Choroid plexus epithelial cell (primary cell): ENCODE data around the gene DHRS4.
"Not testable (repeated sequence)": the region's sequence is repeated elsewhere in the genome, so short reads cannot be mapped to it uniquely, and the experiment has no call there.

ENCODE experiments used
- DNase-seq: peaks from one replicate; pipeline ENCODE4 v3.0.0-alpha.2; 2010; ENCODE audit warnings: low read depth
- H3K4me3 ChIP-seq: 2 replicates; pipeline ENCODE4 v1.5.1; 2011; ENCODE audit warnings: low read depth, mild to moderate bottlenecking, control low read depth, low read length, moderate library complexity
- TF ChIP-seq, protein P1 (sequence below): conservative IDR thresholded peaks from 2 replicates; pipeline ENCODE4 v1.5.1; 2011; ENCODE audit warnings: low read depth, mild to moderate bottlenecking, control low read depth, inconsistent platforms, low read length, moderate library complexity

Gene DHRS4

DNA sequence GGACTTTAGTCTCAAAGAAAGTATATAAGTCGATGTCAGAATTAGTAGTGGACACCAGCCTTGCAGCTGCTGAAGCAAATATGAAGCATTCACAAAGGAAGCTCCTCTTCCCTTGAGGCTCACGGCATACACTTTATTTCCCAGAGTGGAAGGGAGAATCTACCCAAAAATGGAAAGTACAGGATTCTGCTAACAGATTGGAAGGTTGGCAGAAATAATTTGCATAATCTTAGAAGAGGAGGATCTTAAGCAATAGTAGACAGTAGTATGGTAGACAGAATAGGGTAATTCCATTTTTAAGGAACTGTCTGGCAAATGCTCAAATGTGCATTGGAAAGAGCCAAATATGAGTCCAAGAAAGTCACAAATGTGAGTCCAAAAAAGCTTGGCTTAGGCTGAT is 2.2 kb downstream of the DHRS4 start:
- H3K4me3 ChIP-seq = not testable (repeated sequence)

DNA sequence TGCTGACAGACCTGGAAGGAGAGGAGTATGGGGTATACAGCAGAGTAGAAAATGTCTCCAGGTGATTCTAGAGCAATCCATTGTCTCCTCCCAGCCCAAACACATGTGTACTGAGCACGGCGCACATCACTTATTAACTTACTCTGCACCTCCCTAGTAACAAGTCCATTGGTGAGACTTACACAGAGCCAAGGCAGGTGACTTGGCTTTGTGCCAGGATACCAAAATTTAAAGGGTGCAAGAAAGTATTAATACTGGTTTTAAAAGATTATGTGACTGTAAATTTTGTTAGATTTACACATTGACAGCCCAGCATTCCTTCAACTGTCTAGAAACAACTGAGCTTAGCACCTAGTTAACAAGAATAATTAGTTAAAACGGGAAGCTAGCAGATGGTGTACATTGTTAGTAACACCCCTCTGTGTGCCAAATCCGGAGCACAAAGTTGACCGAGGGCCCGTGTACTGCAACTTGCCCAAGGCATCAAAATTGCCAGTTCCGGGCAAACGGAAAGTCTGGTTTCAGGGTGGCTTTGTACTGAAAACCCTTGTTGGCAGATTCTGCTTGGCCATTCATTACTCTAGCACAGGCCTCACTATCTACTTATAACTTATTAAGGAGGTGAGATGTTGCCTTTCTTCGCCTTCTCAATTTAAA is 4.5 kb downstream of the DHRS4 start:
- DNase-seq, H3K4me3 ChIP-seq: not testable (repeated sequence)

More for the DNA sequence above, 2.2 kb downstream of the DHRS4 start:
- not testable (repeated sequence) for DNase-seq

DNA sequence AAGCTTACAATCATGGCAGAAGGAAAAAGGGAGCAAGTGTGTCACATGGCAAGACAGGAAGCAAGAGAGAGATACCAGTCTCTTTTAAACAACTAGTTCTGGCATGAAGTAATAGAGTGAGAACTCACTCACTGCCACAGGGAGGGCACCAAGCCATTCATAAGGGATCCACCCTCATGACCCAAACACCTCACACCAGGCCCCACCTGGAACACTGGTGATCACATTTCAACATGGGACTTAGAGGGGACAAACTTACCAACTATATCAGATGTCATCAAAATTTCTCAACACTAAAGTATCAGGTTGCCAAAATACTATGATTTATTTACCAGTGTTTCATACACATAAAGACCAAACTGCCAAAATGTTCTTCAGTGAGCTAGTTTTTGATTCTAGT is 7.3 kb downstream of the DHRS4 start:
- H3K4me3 ChIP-seq, DNase-seq: not testable (repeated sequence)

DNA sequence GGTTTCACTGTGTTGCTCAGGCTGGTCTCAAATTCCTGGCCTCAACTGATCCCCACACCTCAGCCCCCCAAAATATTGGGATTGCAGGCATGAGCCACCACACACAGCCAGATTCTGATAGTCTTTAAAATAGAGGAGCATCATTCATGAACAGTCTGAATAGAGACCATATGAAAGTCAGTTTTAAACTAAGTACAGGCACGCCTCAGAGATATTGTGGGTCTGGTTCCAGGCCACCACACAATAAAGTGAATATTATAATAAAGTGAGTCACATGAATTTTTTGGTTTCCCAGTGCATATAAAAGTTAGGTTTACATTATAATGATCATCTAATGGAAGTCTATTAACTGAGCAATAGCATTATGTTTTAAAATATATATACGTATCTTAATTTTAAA is 8.1 kb downstream of the DHRS4 start:
- H3K4me3 ChIP-seq, DNase-seq: not testable (repeated sequence)

DNA sequence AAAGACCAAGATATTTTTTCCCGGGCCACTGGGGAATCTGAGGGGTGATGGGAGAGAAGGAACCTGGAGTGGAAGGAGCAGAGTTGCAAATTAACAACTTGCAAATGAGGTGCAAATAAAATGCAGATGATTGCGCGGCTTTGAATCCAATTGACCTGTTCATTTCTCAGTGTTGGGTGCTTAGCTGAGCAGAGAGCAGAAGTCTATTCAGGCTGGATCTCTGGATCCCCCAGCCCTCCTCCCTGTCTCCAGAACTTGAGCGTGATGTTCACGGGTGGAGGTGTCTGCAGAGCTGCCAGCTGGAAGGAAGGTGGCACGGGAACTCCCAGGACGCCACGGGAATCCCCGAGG is 15.5 kb downstream of the DHRS4 start:
- not testable (repeated sequence) for DNase-seq, H3K4me3 ChIP-seq

DNA sequence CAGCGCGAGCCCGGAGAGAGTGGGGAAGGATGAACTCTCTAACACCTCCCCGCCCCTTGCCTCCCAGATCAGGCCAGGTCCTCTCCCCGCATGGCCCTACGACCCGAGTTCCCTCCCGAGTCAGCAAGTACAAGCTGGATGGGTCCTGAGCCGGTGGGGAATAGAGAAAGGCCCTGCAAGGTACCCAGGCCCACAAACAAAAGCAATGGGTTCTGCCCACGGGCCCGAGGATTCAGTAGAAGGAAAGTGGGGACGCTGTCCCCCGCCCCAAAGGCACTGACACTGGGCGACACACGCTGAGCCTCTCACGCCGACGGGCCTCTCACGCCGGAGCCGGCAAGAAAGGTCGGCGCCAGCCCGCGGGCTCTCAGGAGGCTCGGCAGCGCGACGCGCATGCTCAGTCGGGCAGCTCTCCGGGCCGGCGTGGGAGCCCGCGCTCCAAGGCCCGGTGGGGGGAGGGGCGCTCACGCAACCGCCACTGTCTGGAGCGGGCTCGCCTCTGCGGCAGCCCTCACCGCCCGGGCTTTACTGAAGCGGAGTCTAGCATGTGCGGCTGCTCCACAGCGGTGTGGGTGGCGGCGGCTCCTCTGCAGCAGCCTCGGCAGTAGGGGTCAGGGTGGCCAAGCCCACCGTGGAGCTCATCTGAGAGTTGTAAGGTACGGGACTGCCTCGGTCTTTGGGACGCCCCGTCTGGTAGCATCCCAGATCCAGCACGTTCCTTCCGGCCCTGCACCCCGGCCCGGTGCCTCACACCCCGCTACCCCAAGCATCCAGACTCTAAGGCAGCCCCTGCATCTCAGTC is 16.1 kb downstream of the DHRS4 start:
- peak; percentile 30 for DNase-seq
- H3K4me3 ChIP-seq = peak overlapping the region; percentile 57

DNA sequence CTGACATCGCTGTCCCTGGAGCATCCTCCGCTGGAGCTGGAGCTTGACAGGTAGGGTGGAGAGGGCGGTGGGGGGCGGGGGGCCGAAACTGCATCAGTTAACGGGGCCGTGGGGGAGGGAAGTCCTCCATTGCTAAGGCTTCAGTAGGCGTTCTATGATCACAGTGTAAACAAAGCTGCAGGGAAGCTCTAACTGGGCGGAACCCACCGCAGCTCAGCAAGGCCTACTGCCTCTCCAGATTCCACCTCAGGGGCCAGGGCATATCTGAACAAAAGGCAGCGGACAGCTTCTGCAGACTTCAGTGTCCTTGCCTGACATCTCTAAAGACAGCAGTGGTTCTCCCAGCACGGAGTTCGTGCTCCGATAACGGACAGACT is 16.7 kb downstream of the DHRS4 start:
- not testable (repeated sequence) for DNase-seq, H3K4me3 ChIP-seq

DNA sequence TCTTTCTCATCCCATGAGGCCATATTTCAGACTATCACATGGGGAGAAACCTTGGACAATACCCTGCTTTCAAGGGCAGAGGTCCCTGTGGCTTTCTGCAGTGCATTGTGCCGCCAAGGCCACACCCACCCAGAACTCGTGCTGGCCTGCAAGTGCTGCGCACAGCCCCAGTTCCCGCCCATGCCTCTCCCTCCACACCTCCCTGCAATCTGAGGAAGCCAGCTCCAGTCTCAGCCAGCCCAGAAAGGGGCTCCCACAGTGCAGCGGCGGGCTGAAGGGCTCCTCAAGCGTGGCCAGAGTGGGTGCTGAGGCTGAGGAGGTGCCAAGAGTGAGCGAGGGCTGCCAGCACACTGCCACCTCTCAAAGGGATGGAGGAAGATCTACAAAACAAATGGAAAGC is 19.6 kb downstream of the DHRS4 start:
- DNase-seq, H3K4me3 ChIP-seq: not testable (repeated sequence)

DNA sequence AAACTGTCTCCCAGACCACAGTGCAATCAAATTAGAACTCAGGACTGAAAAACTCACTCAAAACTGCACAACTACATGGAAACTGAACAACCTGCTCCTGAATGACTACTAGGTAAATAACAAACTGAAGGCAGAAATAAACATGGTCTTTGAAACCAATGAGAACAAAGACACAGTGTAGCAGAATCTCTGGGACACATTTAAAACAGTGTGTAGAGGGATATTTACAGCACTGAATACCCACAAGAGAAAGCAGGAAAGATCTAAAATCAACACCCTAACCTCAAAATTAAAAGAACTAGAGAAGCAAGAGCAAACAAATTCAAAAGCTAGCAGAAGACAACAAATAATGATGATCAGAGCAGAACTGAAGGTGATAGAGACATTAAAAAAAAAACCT is 20.5 kb downstream of the DHRS4 start:
- DNase-seq, H3K4me3 ChIP-seq: not testable (repeated sequence)

DNA sequence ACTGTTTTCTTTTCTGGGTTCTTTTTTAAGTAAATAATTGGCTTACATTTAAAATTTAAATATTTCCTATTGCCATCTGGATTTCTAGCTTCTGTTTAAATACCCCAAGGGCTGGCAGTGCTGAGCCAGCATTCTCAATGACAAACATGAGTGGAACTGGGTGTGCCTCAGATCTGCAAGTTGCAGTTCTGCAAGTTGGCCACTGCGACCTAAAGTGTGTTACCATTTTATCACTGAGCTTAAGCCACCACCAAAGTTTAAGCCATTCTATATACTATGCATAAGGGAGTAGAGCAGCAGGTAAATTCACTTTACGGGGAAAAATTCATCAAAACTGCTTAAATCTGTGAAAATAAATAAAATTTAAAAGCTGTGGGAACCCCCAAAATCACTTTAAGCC is 23.6 kb downstream of the DHRS4 start:
- H3K4me3 ChIP-seq, DNase-seq: not testable (repeated sequence)

DNA sequence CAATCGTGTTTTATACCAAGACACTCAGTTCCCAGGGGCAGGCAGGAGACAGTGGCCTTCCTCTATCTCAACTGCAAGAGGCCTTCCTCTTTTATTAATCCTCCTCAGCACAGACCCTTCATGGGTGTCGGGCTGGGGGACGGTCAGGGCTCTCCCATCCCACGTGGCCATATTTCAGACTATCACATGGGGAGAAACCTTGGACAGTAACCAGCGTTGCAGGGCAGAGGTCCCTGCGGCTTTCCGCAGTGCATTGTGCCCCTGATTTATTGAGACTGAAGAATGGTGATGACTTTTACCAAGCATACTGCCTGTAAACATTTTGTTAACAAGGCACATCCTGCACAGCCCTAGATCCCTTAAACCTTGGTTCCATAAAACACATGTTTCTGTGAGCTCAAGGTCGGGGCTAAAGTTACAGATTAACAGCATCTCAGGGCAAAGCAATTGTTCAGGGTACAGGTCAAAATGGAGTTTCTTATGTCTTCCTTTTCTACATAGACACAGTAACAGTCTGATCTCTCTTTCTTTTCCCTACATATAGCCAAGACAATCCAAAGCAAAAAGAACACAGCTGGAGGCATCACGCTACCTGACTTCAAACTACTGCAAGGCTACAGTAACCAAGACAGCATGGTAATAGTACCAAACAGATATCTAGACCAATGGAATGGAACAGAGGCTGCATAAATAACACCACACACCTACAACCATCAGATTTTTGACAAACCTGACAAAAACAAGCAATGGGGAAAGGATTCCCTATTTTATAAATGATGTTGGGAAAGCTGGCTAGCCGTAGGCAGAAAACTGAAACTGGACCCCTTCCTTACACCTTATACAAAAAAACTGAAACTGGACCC is 28.6 kb downstream of the DHRS4 start:
- not testable (repeated sequence) for H3K4me3 ChIP-seq, DNase-seq

DNA sequence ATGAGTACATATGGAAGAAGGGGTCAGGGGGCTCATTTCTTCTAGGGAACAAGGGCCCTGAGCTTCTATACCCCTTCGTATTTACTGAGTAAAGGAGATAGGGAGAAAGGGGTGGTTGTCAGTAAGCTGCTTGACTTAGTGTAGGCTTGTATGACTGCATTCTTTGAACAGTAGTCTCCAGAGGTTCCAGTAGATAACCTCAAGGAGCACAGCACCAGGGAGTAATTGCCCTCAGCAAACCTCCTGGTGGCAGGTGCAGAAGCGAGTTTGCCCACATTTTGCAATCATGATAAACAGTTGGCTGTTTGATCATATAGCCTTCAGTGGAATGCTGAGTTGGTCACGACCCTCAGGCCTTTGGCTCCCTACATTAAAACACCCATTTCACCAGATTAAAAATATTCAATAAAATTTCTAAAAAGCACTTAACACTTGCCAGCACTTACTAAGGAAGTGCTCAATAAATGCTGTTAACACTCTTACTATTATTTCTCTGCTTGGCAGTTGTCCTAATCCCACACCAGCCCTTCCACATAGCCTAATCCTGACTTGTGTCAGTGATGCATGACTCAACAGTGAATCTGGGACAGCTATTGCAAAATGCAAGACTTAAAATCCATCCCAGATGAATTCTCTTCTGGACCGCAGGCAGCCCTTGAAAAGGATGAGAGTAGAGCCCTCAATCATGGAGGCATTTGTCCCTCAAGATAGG is 31.5 kb downstream of the DHRS4 start:
- TF ChIP-seq, protein P1, sequence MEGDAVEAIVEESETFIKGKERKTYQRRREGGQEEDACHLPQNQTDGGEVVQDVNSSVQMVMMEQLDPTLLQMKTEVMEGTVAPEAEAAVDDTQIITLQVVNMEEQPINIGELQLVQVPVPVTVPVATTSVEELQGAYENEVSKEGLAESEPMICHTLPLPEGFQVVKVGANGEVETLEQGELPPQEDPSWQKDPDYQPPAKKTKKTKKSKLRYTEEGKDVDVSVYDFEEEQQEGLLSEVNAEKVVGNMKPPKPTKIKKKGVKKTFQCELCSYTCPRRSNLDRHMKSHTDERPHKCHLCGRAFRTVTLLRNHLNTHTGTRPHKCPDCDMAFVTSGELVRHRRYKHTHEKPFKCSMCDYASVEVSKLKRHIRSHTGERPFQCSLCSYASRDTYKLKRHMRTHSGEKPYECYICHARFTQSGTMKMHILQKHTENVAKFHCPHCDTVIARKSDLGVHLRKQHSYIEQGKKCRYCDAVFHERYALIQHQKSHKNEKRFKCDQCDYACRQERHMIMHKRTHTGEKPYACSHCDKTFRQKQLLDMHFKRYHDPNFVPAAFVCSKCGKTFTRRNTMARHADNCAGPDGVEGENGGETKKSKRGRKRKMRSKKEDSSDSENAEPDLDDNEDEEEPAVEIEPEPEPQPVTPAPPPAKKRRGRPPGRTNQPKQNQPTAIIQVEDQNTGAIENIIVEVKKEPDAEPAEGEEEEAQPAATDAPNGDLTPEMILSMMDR = no peak
- peak; percentile 89 for DNase-seq
- H3K4me3 ChIP-seq = no peak overlapping the region

DNA sequence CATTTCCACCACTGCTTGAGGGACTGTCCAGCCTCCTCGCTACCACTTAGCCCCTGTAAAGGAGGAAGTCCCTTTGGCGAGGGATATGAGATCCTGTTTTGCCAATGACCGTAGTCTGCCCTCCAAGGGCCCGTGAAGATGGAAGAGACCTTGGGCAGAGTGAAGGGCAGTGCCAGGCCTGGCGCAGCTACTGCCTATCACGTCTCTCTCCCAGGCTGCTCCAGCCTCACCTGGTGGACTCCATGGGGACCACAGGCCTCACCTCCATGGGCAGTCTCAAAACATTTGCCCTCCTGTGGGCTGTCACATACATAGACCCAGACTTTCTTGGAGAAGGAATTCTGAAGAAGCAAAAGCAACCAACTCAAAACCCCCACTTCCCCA is 34.6 kb downstream of the DHRS4 start:
- DNase-seq, H3K4me3 ChIP-seq: not testable (repeated sequence)

DNA sequence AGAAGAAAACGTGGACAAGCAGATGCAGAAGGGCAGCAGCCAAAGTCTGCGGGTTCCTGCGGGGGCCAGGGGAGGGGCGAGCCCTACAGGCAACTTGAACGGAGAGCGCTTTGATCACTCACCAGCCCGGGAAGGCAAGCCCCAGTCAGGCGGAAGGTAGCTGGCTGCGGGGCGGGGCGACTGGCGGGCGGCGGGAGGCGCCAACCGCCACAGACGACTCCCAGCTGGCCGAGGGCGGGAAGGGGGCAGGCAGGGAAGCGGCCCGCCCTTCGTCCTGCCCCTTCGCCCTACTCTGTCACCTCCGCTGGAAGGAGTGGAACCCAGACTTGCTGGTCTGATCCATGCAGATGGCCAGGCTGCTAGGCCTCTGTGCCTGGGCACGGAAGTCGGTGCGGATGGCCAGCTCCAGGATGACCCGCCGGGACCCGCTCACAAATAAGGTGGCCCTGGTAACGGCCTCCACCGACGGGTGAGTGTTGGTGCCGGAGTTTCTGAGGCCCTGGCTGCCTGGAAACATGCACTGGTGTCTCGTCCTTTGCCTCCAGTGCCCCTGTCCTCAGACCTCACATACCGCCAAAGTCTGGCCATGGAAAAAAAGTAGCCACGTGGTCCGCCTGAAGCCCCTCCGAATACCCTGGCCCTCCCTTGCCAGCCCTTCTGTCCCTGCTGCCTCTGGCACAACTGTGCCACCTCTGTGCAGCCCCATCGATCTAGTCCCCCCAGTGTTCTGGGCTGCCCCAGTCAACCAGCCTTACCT is 35.2 kb downstream of the DHRS4 start, which contains the start of gene DHRS4L2:
DHRS4L2 (plus strand) TSS at position 323 of the 757 bp plus-strand sequence; CDS start at position 342, 19 bp downstream.
- DNase-seq = peak; percentile 60
- peak within 1 kb of the TSS; percentile 47 for H3K4me3 ChIP-seq

DNA sequence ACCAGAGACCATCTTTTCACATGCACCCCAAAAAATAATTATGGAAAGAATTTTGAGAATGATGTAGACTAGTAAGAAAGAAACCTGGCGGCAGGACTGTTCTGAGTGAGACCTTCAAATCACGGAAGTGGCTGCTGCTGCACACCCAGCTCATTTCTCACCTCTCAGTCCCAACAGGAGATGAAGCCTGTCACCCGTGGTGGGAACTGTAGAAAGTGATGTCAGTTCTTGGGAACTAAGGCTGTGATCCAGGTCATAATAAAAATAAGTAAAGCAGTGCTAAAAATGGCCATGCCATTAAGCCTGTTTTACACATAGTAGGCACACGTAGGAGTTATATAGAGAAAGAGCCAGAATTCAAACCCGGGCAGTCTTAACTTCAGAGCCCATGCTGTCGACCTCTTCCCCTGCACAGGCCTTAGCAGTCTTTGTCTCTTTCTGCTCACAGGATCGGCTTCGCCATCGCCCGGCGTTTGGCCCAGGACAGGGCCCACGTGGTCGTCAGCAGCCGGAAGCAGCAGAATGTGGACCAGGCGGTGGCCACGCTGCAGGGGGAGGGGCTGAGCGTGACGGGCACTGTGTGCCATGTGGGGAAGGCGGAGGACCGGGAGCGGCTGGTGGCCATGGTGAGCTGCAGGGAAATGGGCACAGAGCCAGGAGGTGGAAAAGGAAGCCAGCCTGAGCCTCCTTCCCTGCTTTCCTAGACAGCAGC is 36.3 kb downstream of the DHRS4 start:
- not testable (repeated sequence) for DNase-seq, H3K4me3 ChIP-seq

DNA sequence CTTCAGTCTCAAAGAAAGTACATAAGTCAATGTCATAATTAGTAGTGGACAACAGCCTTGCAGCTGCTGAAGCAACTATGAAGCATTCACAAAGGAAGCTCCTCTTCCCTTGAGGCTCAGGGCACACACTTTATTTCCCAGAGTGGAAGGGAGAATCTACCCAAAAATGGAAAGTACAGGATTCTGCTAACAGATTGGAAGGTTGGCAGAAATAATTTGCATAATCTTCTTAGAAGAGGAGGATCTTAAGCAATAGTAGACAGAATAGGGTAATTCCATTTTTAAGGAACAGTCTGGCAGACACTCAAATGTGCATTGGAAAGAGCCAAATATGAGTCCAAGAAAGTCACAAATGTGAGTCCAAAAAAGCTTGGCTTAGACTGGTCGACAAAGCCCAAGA is 37.4 kb downstream of the DHRS4 start:
- not testable (repeated sequence) for DNase-seq

More for the DNA sequence above, 37.4 kb downstream of the DHRS4 start:
- H3K4me3 ChIP-seq = not testable (repeated sequence)
